Central memory CD4-positive, alpha-beta T cell (primary cell): ENCODE data around the gene KCND2.

Source experiments
- DNase-seq: peaks from one replicate; pipeline ENCODE4 v3.0.0; 2022

The KCND2 gene

DNA sequence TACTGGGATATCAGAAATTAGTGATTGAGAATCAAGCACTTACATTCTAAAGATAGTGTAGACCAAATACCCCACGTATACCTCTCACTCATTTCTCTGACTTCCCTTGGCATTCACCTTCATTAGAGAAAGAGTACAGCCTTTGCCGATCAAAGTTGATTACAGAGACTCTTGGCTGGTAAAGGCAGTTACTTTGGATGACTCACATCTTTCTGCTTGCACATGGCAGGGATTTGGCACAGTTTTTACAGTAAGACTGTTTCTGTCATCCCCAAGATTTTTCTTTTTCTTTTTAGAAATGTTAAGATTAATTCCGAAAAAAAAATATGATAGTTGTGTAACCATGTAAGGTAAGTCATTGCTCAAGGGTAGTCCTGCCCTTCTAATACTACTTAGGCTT, 442.0 kb downstream of the KCND2 start:
- no peak for DNase-seq

DNA sequence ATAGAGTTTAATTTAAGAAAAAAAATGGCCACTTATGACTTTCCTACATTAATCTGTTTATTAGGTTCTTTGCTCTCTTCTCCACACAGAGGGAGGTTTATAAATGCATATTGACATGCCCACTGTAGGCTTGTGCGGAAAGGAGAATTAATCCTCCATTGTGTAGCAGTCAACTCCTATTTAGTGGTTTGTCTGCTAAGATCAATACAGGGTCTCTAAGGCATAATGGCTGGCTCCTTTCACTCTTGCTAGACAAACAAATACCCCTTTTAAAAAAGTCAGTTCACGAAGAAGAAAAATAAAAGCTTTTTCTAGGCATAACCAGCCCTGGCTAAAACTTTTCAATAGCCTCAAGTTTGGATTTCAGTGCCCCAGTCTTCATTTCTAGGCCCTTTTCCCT, 443.3 kb downstream of the KCND2 start:
- DNase-seq: no peak

DNA sequence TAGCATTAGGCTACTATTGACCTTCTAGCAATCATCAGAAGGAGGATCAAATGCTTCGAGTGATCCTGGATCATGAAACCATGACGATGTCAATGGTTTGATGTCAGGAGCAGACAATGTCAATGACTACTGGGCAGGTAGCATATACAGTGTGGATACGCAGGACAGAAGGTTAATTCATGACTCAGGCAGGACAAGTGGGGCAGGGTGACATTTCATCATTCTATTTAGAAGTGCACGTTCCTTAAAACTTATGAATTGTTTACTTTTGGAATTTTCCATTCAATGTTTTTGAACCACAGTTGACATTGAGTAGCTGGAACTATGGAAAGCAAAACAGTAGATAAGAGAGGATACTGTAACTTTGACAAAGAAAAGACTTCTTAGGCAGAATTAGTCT, 444.2 kb downstream of the KCND2 start:
- DNase-seq: no peak

DNA sequence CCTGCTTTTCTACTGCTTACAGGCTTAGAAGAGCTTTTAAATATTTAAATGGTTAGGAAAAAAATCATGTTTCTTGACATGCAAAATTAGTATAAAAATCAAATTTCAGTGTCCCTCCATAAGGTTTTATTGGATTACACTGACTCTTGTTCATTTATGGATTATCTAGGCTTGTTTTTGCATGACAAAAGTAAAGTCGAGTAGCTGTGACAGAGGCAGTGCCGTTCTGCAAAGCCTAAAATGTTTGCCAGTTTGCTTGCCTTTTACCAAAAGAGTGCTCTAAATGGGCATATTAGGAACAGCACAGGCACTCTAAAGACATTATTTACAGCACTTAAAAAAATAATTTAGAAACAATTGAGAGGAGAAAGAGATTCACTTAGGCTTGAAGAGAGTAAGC, 445.4 kb downstream of the KCND2 start:
- DNase-seq: no peak

DNA sequence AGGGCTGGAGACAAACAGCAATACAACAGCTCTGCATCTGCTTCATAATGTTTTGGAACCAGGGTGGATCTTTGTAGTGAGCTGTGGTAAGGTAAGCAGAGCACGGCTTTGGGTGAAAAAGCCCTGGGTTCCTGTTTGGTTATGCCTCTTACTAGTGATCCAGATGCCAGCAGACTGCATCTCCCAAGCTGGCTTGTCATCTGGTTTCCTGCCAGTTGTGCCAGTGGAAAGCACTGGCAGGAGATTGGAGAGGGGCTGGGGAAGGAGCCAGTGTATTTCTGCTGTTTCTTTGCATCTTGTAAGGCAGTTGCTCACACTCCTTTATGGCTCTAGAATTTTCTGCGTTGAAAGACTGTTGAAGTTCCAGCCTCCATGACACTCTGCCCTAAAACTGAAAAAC, 447.3 kb downstream of the KCND2 start:
- DNase-seq: no peak

DNA sequence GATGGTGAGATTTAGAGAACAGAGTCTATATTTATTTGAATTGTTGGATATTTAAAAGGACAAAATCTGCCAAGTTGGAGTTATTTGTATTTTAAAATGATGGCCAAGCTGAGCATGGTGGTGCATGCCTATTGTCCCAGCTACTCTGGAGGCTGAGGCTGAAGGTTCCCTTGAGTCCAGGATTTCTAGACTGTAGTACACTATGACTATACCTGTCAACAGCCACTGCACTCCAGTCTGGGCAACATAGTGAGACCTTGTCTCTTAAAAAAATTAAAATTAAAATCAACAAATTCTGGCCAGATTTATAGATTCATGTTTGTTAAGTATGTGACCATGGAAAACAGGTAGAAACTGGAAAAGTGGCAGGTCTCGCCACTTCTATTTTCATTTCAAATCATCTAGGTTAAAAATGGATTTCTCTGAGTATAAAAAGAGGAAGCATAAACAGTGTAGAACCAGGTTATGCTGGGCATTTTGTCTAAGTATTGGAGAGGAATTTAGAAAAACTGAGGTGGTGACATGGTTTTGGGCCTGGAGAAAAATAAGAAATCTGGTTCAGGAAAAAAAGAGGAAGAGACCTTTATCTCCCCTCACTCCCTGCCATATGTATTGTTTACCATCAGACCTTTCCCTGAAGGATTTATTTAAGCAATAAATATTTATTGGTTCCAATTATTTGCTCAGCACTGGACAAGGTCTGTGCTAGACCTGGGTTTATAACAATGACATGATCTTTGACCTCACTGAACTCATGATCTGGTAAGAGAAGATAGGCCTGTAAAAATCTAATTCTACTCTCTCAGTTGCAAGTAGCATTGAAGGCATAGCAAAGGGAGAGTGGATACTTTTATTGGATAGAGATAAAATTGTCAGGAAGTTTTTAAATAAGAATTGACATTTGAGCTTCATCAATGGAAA, 450.8 kb downstream of the KCND2 start:
- no peak for DNase-seq

DNA sequence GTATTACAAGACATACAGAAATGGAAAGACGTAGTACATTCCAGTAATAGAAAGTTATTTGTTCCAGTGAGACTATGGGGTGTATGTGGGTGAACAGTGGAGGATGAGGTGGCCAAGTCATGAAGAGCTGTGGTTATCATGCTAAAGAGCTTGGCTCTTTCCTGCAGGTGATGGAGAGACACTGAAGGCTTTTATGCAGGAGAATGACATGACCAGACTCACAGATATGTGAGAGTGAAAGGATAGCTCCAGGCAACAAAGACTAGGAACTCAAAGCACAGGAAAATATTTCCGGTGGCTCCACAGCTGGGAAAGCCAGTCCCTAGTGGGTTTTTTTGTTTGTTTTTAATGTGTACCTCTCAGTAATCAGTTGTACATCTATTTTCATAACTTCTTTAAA, 451.5 kb downstream of the KCND2 start:
- no peak for DNase-seq

DNA sequence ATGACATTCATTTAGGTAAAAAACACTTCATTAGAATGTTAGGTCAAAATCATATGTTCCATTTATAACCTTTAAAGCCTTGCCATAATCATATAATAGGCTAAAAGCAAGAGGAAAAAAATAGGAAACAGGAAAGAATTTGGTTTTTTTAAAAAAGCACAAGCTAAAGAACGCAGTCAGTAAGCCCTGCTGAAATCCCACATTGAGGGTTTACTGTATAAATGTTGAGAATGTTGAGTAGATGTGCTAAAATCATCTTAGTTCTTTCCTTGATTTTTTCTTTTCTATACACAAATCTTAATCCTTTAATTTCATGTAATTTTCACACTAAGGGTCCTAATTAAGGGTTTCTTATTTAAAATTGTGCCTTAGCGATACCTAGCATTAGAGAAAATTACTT, 452.0 kb downstream of the KCND2 start:
- no peak for DNase-seq

DNA sequence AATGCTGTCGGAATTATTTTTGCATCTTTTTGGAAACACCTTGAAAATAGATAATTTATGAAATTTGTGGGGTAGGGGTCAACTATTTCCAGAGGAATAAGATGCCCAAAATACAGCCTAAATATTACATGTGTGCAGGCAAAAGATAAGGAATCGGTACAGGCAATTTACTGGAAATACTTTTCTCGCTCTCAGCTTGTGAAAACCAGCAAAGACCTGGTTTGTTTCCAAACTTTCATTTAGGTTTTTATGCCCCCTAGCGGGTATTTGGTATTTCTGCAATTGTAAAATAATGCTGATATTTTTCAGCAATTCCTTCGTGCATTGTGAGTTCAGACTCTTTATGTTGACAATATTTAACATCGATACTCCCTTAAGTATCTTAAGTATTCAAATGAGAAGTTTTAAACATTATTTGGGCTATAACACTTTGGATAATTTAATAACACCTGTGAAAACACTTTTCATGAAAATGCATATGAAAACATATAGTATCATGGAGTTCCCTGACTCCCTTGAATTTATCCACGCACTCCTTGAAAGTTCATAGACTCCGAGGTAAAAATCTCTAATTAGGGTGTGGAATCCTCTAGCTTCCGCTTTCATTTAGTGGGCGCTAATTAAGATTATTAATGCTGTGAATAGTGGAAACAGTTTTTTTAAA, 452.5 kb downstream of the KCND2 start:
- DNase-seq: no peak

DNA sequence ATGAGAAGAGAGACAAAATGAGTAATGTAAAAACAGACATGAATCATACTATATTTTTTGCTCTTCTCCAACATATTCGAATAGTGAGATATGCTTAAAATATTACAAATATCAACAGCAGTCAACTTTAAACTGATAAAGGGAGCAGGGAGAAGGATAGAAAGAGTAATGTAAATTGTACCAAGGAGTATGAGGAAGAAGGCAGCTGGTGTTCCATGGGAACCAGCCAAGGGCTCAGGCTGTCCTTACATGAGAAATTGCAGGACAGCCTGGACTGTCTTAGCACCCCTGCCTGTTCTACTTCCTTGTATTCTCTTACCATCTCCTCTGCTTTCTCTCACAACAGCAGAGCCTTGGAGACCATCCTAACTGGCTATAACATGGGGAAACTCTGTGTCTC, 456.3 kb downstream of the KCND2 start:
- no peak for DNase-seq

DNA sequence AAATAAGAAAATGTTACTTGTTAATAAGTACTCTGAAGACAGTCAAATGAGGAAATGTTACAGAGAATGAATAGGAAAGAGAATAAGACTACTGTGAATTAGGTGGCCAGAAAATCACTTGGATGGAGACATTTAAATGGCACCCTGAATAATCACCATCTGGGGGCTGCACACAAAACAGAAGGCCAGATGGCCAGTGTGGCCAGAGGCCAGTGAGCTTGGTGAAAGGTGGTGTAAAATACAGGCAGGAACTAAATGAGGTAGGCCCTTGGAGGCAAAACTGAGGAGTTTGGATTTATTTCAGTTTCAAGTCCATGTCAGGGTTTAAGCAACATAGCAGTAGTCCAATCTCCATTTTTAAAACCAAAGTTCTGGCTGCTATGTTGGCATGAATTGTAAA, 458.3 kb downstream of the KCND2 start:
- DNase-seq: no peak

DNA sequence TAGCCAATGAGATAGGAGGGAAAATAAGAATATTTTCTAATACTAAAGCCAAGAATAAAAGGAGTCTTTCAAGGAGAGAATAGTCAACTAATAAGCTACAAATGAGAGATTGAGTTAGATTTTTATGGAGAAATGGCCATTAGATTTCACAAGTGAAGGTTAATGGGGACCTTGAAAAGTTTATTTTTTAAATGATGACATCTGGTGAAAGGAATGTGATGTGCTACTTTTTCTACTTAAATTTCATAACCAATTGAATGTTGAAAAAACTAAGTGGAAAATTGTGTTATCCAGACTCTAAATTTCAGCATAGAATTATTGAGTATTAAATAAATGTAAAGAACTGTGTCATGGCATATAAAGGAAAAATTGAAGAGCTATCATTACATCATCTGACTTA, 459.3 kb downstream of the KCND2 start:
- DNase-seq: no peak

DNA sequence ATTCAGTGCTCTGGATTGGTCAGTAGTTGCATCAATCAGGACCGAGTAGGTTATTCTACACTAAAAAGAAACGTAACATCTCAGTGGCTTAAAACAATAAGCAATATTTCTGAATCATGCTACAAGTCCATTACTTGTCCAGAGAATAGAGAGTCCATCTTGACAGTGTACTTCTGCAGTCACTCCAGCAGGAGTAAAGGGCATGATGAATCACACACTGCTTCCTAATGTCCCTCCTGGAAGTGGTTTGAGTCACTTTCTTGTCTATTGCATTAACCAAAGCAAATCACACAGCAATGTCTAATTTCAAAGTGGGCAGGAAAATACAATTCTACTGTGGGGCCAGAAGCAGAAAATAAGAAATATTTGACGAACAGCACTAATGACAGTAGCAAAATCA, 460.2 kb downstream of the KCND2 start:
- no peak for DNase-seq

DNA sequence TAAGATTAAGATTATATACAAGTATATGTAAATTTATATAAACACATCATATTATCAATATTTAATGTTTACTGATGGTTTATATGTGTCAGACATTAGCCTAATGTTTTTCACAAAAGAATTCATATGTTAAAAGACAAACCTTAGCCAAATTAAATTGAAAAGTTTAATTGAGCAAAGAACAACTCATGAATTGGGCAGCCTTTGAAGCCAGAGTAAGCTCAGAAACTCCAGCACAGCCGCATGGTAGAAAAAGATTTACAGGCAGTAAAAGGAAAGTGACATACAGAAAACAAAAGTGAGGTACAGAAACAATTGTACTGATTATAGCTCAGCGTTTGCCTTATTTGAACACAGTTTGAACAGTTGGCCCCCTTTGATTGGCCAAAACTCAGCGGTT, 460.9 kb downstream of the KCND2 start:
- DNase-seq: no peak

DNA sequence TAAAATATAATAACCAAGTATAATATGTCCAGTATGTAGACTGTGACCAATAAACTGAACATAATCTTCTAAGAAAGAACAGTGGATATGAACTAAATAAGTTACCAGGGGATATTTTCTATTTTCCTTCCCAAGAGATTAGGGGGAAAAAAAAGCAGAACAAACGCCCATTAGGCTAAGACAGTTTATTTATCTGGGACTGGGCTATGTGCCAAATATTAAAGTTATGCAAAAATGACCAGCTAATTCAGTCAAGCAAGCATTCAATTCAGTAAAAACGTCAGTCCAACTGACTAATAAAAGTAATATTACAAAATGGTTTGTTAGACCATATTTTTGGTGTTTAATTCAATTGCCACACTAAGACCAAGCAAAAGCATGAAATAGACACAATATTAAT, 462.8 kb downstream of the KCND2 start:
- DNase-seq: no peak

DNA sequence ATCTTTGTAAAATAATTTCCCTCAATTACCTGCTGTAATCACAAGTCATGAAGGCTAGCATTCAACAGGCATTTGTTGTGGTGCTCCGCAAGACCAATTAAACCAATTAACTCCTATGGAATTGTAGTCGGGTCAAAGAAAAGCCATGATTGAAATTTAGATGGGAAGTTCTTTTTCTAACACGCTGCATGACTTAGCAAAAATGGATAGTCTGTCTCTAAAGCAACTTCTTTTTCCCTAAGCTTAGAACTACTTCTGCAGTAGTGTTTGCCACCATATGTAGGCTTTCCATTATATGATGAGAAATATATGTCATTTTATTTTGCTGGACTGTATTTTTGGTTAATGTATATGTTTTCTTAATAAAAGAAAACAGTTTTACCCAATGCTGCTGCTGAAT, 465.8 kb downstream of the KCND2 start:
- no peak for DNase-seq

DNA sequence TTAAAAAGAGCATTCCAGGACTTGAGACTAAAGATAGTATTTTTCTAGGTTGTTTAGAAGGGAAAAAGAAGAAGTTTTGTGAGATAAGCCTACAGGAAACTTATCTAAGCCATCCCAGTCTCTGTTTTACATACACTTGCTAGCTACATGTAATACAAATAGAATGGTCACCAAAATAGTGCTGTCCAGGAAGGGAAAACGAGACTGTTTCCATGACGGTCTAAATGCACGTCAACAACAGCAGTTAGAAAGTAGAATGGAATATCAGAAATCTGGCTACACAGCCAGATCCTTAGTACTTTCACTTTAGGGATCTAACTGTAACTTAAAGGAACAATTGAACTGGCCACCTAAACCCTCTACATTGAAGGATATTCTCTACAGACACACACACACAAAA, 467.4 kb downstream of the KCND2 start:
- DNase-seq: no peak

DNA sequence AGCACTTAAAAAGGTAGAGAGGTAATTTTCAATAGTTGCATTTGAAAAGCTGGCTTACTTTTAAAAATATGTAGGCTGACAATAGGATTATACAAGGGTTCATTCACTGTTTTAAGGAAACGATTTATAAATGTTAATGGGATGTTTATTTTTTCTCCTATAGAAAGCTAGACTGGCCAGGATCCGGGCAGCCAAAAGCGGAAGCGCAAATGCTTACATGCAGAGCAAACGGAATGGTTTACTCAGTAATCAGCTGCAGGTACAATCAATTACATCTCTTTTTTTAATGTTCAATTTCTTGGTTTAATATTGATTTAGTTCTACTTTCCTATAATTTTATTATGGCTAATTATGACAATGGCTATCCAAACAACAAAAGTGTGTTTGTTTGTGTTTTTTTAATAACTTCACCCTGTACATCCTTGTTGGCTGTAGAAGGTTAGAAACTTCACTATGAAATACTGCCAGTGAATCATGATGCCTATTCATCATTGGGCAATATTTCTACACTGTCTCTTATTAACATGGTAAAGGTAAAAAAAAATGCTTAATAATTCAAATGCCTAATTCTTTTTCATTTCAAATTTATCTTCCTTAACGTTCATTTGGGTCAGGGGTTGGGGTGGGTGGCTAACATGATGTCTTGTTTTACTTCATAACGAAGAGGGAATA, 468.5 kb downstream of the KCND2 start:
- no peak for DNase-seq

DNA sequence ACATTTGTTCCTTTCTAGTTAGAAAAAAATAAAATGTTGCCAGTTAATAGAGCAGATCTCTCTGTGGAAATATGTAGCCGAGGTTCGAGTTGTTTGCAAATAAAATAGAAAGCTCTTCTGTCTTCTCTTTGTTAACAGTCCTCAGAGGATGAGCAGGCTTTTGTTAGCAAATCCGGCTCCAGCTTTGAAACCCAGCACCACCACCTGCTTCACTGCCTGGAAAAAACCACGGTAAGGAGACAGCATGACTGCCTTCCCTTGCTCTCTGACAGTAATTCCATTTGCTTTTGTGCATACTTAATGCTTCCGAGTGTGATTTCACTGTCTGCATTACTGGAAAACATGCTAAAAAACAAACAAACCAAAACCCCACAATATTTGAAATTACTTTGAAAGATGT, 469.4 kb downstream of the KCND2 start:
- DNase-seq: no peak

DNA sequence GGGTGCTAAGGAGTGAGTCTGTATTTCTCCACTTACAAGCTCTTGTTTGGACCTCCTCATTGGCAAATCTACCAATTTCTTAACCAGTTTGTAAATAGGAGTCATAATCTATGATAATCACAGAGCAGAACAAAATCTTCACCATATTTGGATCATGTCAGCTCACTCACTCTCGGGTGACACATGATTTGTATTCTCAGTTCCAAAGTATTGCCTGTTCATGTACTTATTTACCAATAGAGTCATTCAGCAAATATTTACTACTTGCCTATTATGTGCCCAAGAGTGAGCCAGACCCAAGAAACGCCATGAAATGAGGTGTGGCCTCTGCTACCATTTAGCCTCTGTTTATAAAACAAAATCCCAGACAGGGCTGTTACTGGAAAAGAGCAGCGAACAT, 470.2 kb downstream of the KCND2 start:
- DNase-seq: no peak

DNA sequence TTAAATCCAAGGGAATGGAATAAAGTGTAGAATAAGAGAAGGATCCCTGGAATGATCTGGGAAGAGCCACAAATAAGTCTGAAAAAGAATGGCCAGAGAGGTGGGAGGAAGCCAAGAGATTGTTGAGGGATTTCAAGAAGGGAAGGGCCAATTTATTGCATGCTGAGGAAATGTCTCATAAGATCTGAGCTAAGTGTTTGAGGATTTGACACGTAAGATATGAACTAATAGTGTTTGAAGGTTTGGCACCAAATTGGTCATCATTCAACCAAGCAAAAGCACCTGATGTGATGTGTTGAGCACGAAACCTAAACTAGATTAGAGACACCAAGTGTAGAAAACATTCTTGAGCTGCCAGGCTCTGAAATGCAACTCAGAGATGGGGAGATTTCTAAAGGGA, 487.1 kb downstream of the KCND2 start:
- DNase-seq: no peak

DNA sequence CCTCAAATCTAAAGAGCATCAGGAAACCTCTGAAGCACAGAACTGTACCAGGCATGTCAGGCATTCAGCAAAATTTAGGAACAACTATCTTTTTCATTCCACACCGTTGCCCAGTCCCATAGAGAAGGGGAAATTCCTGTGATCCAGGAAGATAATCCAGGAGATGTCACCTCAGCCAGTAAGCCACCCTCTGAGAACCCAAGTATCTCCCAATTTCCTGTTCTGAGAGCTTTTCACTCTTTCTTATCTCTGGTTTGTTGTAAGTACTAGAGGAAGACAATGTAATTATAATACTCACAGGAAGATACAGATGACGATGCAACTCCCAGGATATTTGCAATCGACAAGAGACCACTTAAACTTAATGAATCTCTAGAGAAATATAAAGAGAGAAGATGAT, 487.9 kb downstream of the KCND2 start:
- DNase-seq: no peak

DNA sequence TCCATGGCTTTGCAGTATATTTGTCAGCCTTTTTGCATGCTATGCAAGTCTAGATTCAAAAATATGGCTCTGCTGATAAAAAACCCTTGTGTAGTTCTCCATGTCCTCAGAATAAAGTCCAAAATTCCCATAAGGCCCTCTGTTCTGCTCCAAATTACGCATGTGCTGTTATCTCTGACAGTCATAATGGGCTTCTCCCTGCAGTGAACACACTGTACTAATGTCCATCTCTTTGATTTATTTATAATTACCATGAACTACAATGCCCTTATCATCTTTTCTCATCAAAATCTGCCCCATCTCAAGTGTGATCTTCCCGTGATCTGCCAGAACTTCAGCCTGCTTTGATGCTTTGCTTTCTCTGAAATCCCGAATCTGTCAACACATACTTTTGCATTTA, 497.2 kb downstream of the KCND2 start:
- DNase-seq: no peak

DNA sequence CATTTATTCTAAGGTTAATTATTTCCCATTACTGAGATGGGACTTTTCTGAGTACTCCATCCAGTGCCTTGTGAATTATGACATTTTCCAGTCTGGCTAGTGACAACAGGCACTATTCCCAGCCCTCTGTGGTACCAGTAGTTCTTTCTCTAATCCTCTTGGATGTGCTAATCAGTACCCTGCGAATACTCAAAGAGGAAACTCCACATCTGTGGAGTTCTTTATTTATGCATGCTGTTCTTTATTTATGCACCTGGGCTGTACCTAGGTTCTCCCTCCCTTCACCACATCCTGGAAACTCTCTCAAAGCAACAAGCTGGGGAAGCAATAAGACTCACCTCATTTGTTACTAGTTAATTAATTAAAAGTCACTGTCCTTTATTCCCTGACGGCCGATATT, 501.5 kb downstream of the KCND2 start:
- DNase-seq: no peak
